HepG2 (cell line): ENCODE data around the gene DRAM1.

Source experiments
- TAF1 ChIP-seq: sonication (generic); formaldehyde crosslinking; IDR thresholded peaks from 2 replicates; pipeline ENCODE4 v1.4.0; 2020; ENCODE audit warnings: missing genetic modification reagents
- ZFAT ChIP-seq: sonication (generic); formaldehyde crosslinking; conservative IDR thresholded peaks from 2 replicates; pipeline ENCODE4 v1.8.1; 2023; ENCODE audit warnings: missing genetic modification reagents, inconsistent platforms
- ZNF557 ChIP-seq: sonication (generic); formaldehyde crosslinking; IDR thresholded peaks from 2 replicates; pipeline ENCODE4 v1.4.0; 2020; ENCODE audit warnings: missing genetic modification reagents
- ZNF646 ChIP-seq: sonication (generic); formaldehyde crosslinking; IDR thresholded peaks from 2 replicates; pipeline ENCODE4 v1.9.0; 2021; ENCODE audit warnings: mild to moderate bottlenecking, missing genetic modification reagents
- ZNF670 ChIP-seq: sonication (generic); formaldehyde crosslinking; IDR thresholded peaks from 2 replicates; pipeline ENCODE4 v1.8.0; 2022; ENCODE audit warnings: mild to moderate bottlenecking, missing genetic modification reagents, borderline replicate concordance

- TF ChIP-seq TAF1 (CRISPR knock-in tag) (no peak), ZNF670 (no peak), ZNF557 (CRISPR knock-in tag) (no peak), ZFAT (CRISPR knock-in tag) (no peak), ZNF646 (CRISPR knock-in tag) (no peak)
Measured at GRCh38 chr12:101940400-101940950, 63.1 kb downstream of the DRAM1 start.
